Lower leg skin (tissue), 3 donors: ENCODE measurements around the gene PGLYRP1.

Source experiments
- CTCF ChIP-seq, 3 donors: fragments of 450-650 bp; IDR thresholded peaks; one replicate each; pipeline ENCODE4 v1.5.1; 2016; ENCODE audit warnings: antibody characterized with exemption in 3 of 3, mild to moderate bottlenecking in 3 of 3, moderate library complexity in 2 of 3
- POLR2A ChIP-seq, 2 donors: fragments of 450-650 bp; IDR thresholded peaks; one replicate each; pipeline ENCODE4 v1.6.1; 2016 to 2017; ENCODE audit warnings: antibody characterized with exemption in 2 of 2, mild to moderate bottlenecking in 1 of 2, moderate library complexity in 1 of 2

- TF ChIP-seq CTCF (IDR thresholded peaks at IDR 0.05) (no peak), POLR2A (IDR thresholded peaks at IDR 0.05) (no peak)
These were observed 13.9 kb upstream of the PGLYRP1 start for GRCh38 chr19:46036744-46037128.
